GM12878 (cell line): ENCODE measurements around the gene POLN. TPM values are rescaled to one million over a fixed set of nuclear protein-coding genes. Genes with fewer than 3 reads are reported as not detected.

Experiments
- BMI1 ChIP-seq: fragments of 450-650 bp; IDR thresholded peaks from 2 replicates; pipeline ENCODE4 v1.6.1; 2016; ENCODE audit warnings: mild to moderate bottlenecking, moderate library complexity, borderline replicate concordance
- MYB ChIP-seq: fragments of 150-350 bp; IDR thresholded peaks from 2 replicates; pipeline ENCODE4 v1.6.1; 2014; ENCODE audit warnings: mild to moderate bottlenecking, low read depth, low read length, borderline replicate concordance
- RCOR1 ChIP-seq: conservative IDR thresholded peaks from 2 replicates; pipeline ENCODE4 v1.6.1; 2012; ENCODE audit warnings: low read depth, low read length, improper control_type of control experiment
- RFX5 ChIP-seq: IDR thresholded peaks from 2 replicates; pipeline ENCODE4 v1.6.1; 2011; ENCODE audit warnings: low read depth, low read length, improper control_type of control experiment
- polyA plus RNA-seq, 11 experiments: library from polyadenylated mRNA; depleted of rRNA in 4 of 11; unstranded in 6 of 11; stranded (reverse) in 5 of 11; fragments of >200 nt; fragmentation: Nextera tagmentation in 4 of 11; fragmentation: Illumina TruSeq in 1 of 11; extraction: Ambion mirVana in 4 of 11; extraction: Trizol in 1 of 11; gene quantifications; 1 replicate in 1 of 11; 2 replicates in 10 of 11; pipeline versions ENCODE4 v1.2.1 to v1.2.3, GENCODE V29; 2011 to 2016; ENCODE audit warnings: inconsistent platforms in 2 of 11, missing spikeins in 2 of 11, low read depth in 1 of 11
- total RNA-seq, 4 experiments: library from RNA; depleted of rRNA in 3 of 4; stranded (reverse); fragments of >200 nt in 3 of 4; fragmentation: Illumina TruSeq in 1 of 4; extraction: Trizol in 1 of 4; gene quantifications; 2 replicates each; pipeline versions ENCODE4 v1.2.1 to v1.2.3, GENCODE V29; 2013 to 2021
- TF ChIP-seq, protein P1 (sequence below): IDR thresholded peaks from 2 replicates; pipeline ENCODE4 v1.6.1; 2012; ENCODE audit warnings: low read depth, low read length, improper control_type of control experiment
- TF ChIP-seq, protein P2 (sequence below): IDR thresholded peaks from 2 replicates; pipeline ENCODE4 v1.6.1; 2012; ENCODE audit warnings: low read depth, low read length, improper control_type of control experiment
- TF ChIP-seq, protein P3 (sequence below): fragments of 450-650 bp; IDR thresholded peaks from 2 replicates; pipeline ENCODE4 v1.6.1; 2016; ENCODE audit warnings: mild to moderate bottlenecking, moderate library complexity, borderline replicate concordance
- TF ChIP-seq, protein P4 (sequence below): IDR thresholded peaks from 2 replicates; pipeline ENCODE4 v1.6.1; 2012; ENCODE audit warnings: low read length, inconsistent platforms
- TF ChIP-seq, protein P5 (sequence below): IDR thresholded peaks from 2 replicates; pipeline ENCODE4 v1.6.1; 2011; ENCODE audit warnings: low read depth, low read length, improper control_type of control experiment, borderline replicate concordance

Gene POLN
- total and polyA plus RNA-seq, 10 of the 15 experiments (the other 5 are each of a cell fraction or from before 2014, with no cell fraction given): 0.09 to 2.0 (median 0.95) TPM; not detected in 1

DNA sequence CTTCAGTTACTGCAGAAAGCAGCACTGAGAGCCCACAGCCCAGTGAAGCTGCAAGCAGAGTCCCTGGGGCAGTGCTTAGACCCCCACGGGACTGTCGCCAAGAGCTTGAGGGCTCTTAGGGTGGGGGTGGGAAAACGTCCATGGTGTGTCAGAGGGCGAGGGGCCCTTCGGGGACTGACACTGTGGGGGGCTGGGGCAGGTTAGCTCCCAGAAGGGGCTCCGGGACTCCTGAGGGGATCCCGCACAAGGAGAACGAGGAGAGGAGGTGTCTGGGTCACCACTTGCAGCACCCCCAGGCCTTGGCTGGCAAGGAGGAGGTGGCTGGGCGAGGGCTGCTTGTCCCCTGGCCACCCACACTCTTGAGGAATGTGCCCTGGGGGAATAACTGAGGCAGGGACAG lies 162.0 kb downstream of the POLN start (continued):
- TF ChIP-seq, protein P1, sequence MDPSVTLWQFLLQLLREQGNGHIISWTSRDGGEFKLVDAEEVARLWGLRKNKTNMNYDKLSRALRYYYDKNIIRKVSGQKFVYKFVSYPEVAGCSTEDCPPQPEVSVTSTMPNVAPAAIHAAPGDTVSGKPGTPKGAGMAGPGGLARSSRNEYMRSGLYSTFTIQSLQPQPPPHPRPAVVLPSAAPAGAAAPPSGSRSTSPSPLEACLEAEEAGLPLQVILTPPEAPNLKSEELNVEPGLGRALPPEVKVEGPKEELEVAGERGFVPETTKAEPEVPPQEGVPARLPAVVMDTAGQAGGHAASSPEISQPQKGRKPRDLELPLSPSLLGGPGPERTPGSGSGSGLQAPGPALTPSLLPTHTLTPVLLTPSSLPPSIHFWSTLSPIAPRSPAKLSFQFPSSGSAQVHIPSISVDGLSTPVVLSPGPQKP: no peak
- TF ChIP-seq, protein P2, sequence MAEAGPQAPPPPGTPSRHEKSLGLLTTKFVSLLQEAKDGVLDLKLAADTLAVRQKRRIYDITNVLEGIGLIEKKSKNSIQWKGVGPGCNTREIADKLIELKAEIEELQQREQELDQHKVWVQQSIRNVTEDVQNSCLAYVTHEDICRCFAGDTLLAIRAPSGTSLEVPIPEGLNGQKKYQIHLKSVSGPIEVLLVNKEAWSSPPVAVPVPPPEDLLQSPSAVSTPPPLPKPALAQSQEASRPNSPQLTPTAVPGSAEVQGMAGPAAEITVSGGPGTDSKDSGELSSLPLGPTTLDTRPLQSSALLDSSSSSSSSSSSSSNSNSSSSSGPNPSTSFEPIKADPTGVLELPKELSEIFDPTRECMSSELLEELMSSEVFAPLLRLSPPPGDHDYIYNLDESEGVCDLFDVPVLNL: no peak
- TF ChIP-seq MYB: no peak
- TF ChIP-seq, protein P3, sequence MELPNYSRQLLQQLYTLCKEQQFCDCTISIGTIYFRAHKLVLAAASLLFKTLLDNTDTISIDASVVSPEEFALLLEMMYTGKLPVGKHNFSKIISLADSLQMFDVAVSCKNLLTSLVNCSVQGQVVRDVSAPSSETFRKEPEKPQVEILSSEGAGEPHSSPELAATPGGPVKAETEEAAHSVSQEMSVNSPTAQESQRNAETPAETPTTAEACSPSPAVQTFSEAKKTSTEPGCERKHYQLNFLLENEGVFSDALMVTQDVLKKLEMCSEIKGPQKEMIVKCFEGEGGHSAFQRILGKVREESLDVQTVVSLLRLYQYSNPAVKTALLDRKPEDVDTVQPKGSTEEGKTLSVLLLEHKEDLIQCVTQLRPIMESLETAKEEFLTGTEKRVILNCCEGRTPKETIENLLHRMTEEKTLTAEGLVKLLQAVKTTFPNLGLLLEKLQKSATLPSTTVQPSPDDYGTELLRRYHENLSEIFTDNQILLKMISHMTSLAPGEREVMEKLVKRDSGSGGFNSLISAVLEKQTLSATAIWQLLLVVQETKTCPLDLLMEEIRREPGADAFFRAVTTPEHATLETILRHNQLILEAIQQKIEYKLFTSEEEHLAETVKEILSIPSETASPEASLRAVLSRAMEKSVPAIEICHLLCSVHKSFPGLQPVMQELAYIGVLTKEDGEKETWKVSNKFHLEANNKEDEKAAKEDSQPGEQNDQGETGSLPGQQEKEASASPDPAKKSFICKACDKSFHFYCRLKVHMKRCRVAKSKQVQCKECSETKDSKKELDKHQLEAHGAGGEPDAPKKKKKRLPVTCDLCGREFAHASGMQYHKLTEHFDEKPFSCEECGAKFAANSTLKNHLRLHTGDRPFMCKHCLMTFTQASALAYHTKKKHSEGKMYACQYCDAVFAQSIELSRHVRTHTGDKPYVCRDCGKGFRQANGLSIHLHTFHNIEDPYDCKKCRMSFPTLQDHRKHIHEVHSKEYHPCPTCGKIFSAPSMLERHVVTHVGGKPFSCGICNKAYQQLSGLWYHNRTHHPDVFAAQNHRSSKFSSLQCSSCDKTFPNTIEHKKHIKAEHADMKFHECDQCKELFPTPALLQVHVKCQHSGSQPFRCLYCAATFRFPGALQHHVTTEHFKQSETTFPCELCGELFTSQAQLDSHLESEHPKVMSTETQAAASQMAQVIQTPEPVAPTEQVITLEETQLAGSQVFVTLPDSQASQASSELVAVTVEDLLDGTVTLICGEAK: no peak
- TF ChIP-seq RCOR1: no peak
- TF ChIP-seq, protein P4, sequence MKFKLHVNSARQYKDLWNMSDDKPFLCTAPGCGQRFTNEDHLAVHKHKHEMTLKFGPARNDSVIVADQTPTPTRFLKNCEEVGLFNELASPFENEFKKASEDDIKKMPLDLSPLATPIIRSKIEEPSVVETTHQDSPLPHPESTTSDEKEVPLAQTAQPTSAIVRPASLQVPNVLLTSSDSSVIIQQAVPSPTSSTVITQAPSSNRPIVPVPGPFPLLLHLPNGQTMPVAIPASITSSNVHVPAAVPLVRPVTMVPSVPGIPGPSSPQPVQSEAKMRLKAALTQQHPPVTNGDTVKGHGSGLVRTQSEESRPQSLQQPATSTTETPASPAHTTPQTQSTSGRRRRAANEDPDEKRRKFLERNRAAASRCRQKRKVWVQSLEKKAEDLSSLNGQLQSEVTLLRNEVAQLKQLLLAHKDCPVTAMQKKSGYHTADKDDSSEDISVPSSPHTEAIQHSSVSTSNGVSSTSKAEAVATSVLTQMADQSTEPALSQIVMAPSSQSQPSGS: no peak
- TF ChIP-seq, protein P5, sequence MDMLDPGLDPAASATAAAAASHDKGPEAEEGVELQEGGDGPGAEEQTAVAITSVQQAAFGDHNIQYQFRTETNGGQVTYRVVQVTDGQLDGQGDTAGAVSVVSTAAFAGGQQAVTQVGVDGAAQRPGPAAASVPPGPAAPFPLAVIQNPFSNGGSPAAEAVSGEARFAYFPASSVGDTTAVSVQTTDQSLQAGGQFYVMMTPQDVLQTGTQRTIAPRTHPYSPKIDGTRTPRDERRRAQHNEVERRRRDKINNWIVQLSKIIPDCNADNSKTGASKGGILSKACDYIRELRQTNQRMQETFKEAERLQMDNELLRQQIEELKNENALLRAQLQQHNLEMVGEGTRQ: no peak
- no peak for TF ChIP-seq RFX5
- TF ChIP-seq BMI1: no peak
